HG03280 (cell line): ENCODE measurements around the gene PRPF40A.

Experiments
- ATAC-seq: cut with Tn5 transposase; IDR thresholded peaks from one replicate; pipeline ENCODE4 v1.9.1; 2021; ENCODE audit warnings: mild to moderate bottlenecking, moderate library complexity; ENCODE audit not compliant: unreplicated experiment

PRPF40A gene

GRCh38 chr2:152718076-152718908 is 1.0 kb upstream of the PRPF40A start, which contains the start of gene ARL6IP6:
Gene ARL6IP6, plus strand, starts transcription at chr2:152718620. Its CDS starts 5 bp downstream, at chr2:152718625.
- ATAC-seq = peak; percentile 68

- ATAC-seq = no peak
Observed at GRCh38 chr2:152716805-152717227, 445 bp downstream of the PRPF40A start.

- no peak for ATAC-seq
Observed at GRCh38 chr2:152715854-152716428, 1.3 kb downstream of the PRPF40A start.

GRCh38 chr2:152715112-152715511 is 2.1 kb downstream of the PRPF40A start:
- ATAC-seq = no peak

- no peak for ATAC-seq
Observed at GRCh38 chr2:152710713-152711112, 6.5 kb downstream of the PRPF40A start.

GRCh38 chr2:152708742-152709141 is 8.5 kb downstream of the PRPF40A start:
- no peak for ATAC-seq

- no peak for ATAC-seq
Observed at GRCh38 chr2:152706477-152707021, 10.7 kb downstream of the PRPF40A start.

GRCh38 chr2:152701198-152701597 is 16.1 kb downstream of the PRPF40A start:
- no peak for ATAC-seq

- no peak for ATAC-seq
Observed at GRCh38 chr2:152696476-152696875, 20.8 kb downstream of the PRPF40A start.

GRCh38 chr2:152695763-152696162 is 21.5 kb downstream of the PRPF40A start:
- no peak for ATAC-seq

- ATAC-seq = no peak
Observed at GRCh38 chr2:152694161-152694661, 23.1 kb downstream of the PRPF40A start.

GRCh38 chr2:152693033-152693432 is 24.2 kb downstream of the PRPF40A start:
- peak; percentile 88 for ATAC-seq

GRCh38 chr2:152686321-152686720 is 30.9 kb downstream of the PRPF40A start:
- no peak for ATAC-seq

- no peak for ATAC-seq
Observed at GRCh38 chr2:152683400-152683799, 33.9 kb downstream of the PRPF40A start.

- ATAC-seq = no peak
Observed at GRCh38 chr2:152682663-152683062, 34.6 kb downstream of the PRPF40A start.

- no peak for ATAC-seq
Observed at GRCh38 chr2:152678808-152679207, 38.5 kb downstream of the PRPF40A start.

GRCh38 chr2:152676461-152676860 is 40.8 kb downstream of the PRPF40A start:
- no peak for ATAC-seq

GRCh38 chr2:152674334-152674733 is 42.9 kb downstream of the PRPF40A start:
- ATAC-seq = no peak

GRCh38 chr2:152664725-152665124 is 52.5 kb downstream of the PRPF40A start:
- no peak for ATAC-seq

GRCh38 chr2:152661076-152661475 is 56.2 kb downstream of the PRPF40A start:
- ATAC-seq = no peak

- no peak for ATAC-seq
Observed at GRCh38 chr2:152658221-152658620, 59.0 kb downstream of the PRPF40A start.

GRCh38 chr2:152657043-152657442 is 60.2 kb downstream of the PRPF40A start:
- peak; percentile 43 for ATAC-seq
